Activated CD4-positive, alpha-beta T cell treated with anti-CD3 and anti-CD28 coated beads, Interleukin-2, amount 50 U/mL, for 4 hours (primary cell): ENCODE data around the gene HSD17B3.
"Not testable (repeated sequence)": the region's sequence is repeated elsewhere in the genome, so short reads cannot be mapped to it uniquely, and the experiment has no call there.

ENCODE experiments used
- DNase-seq, 2 experiments: peaks; one replicate each; pipeline ENCODE4 v3.0.0-alpha.2; 2020

The HSD17B3 gene

DNA sequence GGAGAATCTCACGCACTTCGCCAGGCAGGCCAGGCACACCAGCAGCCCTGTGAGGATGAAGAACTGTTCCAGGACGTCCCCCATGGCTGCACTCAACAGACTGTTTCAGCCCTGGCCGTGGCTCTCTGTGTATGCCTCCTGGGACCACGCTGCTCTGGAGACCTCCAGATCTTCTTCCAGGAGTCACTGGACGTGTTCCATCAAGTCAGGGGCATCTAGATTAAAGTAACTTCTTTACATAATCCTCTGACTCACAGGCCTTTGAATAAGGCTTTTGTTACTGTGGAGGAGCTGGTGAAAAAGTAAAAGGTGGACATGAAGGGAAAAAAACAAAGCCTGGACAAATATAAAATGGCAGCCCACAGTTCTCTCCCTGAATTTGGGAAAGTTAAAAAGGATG is at the start of gene HSD17B3:
Gene HSD17B3 (minus strand): TSS at position 156 of the 400 bp plus-strand sequence. CDS start 72 bp downstream, at position 84.
- no peak for DNase-seq

DNA sequence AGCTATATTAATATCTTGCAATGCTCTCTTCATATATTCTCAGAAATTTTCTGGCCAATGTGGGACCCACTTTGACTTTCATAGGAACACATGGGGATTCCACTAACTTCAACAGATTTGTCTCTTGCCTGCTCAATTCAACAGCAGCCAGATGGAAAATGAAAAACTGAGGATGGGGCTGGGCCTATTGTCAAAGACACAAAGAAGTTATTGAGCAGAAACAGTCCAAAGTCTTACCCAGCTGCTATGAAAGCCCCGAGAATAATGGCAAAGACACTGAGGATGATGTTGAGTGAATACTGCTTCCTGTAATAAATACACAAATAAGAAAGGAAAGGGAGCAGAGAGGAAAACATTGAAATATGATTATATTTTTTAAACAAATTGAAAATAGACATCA is 48.9 kb upstream of the HSD17B3 start:
- DNase-seq: no peak

DNA sequence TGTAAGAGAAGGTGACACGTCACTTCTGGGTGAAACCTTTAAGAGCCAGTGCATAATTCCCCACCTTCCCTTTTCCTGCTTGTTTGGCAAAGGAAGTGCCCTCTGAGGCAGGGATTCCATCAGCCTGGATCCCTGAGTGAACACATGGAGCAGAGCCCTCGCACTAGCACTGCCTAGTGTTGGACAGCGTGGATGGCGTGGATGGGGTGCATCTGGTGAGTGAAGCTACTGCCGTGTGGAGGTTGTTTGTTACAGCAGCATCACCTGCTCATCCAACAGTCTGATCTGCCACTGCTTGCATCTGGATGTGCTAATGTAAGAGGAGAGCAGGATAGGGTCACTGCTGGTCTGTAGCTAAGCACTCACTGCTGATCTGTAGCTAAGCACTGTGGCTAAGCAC is 46.3 kb upstream of the HSD17B3 start:
- no peak for DNase-seq

DNA sequence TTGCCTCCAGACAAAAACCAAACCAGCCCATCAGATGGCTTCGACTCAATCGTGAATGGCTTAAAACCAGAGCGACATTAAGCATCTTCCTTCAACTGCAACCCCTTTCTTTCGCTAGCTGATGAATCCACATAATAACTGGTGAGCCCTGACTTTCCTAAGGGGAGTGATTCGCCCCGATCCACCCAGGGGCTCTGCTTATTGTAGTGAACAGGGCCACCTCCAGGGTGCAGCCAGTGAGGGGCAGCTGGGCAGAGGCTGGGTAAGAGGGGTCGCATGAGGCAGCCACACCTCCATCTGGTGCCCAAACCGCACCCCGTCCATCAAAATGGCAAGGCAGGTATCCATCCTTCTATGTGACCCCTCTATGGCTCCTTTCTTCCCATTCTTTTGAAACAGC is 43.6 kb upstream of the HSD17B3 start:
- DNase-seq: no peak

DNA sequence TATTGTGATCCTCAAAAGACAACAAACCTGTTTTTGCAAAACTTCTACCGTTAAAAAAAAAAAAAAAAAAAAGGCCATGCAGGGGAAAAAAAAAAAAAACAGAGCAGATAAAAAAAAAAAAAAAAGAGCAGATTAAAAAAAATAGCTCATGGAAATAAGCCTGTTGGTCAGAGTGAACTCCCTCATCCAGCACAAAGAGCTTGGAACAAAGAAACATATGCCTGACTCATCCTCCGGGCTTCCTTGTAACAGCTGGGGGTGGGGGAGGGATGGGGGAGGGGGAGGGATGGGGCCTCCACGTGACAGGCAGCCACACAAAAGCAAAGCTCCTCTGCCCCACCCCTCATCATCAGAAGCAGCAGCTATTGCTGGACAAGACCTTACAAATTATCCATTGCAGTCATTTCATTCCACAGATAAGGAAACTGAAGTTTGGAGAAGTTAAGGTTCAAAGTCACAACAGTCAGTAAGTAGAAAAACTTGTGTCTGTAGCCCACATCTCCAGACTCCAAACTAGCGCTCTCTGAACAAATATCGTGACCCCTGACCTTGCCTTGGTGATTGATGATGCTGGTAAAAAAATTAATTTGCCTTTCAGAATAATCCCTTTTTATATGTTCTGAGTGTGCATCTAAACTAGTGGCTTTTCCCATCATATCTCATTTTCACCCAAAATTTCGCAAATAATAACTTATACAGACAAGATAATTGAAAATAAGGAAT is 42.6 kb upstream of the HSD17B3 start:
- no peak for DNase-seq

DNA sequence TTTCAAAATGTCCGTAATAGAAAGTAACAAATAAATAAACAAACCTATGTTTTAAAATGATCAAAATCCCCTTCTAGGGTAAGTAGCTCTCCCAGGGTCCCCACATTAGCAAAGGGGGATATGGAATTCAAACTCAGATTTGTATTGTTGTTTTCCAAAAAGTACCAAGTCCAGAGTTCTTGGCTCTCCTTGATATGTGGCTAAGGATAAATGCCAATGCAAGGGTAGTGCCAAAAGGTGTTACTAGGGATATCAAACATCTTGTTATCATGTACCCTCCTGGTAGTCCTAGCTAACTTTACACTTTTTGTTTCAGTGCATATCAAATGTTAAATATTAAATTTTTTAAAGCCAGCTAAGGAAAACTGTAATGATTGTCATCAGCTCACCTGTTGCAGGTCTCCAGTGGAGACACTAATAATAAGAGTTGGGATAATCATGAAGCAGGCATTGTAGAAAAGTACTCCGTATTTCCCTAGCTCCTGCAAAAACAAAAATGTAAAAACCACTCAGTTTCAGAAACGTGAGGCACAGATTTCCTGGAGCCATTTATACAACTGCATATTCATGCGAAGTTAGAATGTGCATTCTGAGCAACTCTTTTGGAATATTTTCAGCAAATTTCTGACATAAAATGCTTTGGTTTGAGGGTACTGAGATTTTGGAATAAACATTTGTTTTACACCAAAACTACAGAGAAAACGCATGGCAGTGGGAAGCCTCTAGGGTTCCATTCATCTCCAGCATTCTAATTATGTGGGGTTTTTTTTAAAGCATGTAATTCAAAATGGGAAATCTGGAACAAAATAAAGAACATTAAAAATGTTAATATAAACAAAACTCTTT is 41.8 kb upstream of the HSD17B3 start:
- DNase-seq: no peak

DNA sequence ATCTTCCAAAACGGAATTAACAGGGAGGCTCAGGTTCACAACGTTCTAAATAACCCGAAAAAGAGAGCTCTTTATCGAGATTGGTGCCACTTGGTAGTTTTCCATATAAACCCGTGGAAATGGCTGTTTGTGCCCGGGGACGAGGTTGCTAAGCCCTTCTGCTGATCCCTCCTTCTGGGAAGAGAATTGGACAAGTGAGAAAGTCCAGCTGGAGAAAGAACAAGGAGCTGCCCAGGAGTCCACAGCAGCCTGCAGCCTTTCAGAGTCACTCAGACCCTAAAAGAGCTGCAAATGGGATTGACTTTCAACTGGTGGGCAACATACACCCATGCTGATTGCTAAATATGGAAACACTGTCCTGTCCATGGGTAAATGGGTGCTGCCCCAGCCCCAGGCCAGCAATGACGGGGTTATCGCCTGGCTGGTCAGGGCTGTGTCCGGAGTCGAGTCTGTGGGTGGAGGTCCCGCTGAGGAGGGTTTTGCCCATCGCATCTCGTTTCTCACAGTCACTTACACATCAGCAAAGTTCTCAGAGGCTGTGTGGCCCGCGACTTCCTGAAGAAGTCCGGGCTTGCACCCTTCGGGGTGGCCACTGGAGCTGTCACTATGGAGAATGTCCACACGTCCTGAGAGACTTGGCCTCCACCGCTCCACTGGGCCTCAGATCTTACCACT is 40.7 kb upstream of the HSD17B3 start:
- DNase-seq: no peak

DNA sequence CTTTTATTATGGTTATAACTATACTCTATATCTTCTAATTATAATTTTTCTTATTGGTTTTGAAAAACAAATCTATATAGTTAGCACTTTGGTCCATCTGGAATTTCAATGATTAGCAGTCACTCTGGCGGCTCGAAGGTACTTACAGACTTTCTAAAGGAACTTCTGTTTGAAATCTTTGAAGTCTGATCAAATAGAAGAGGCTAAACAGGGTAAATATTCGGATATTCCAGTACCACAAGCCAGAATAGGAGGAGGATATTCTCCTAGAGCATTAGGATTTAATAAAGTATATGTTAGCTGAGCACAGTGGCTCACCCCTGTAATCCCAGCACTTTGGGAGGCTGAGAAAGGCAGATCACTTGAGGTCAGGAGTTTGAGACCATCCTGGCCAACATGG is 38.7 kb upstream of the HSD17B3 start:
- no peak for DNase-seq

DNA sequence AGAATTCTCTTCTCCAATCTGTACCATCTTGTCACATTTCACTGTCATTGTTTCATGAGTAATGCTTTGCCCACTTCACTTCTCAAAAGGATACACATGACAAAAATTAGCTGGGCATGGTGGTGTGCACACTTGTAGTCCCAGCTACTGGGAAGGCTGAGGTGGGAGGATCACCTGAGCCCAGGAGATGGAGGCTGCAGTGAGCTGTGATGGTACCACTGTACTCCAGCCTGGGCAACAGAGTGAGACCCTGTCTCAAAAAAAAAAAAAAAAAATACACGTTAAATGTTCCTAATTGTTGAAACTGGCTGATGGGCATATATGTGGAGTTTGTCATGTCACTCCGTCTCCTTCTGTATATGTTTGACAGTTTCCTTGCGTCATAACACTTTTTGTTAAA is 36.3 kb upstream of the HSD17B3 start:
- no peak for DNase-seq

DNA sequence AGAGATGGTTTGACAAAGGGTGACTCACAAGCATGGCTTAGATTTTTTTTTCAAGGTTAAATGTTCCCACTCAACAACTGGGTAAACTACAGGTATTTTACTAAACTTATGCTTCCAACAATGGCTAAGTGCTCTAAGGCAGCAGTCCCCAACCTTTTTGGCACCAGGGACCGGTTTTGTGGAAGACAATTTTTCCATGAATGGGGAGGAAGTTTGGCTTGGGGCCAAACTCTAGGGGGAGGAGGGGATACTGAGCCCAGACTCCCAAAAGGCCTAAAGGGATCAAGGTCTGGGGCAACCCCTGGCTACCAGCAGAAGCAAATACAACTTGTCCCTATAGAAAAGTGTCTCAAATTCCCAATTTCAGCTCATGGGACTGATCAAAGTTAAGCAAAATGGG is 32.0 kb upstream of the HSD17B3 start:
- no peak for DNase-seq

DNA sequence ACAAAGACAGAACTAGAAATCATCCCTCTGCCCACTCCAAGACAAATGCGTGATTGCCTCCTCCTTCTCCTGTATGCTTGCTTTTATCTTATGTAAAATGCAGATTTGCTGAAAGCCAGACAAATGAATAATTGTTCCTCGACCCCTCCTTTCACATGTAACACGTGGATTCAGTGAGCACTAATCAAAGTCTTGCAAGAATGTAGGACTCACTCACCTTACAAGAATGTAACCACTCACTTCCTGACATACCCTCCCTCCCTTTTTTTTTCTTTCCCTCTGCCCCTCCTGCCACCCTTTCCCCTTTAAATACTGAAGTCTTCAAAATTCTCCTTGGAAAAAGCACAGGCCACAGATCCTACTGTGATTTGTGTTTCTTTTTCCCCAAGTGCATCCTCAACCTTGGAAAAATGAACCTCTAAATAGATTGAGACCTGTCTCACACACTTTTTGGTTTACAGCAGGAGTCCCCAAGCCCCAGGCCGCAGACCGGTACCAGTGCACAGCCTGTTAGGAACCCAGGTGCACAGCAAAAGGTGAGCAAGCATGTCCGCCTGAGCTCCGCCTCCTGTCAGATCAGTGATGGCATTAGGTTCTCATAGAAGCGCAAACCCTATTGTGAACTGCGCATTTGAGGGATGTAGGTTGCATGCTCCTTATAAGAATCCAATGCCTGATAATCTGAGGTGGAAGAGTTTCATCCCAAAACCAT is 29.4 kb upstream of the HSD17B3 start:
- no peak for DNase-seq

DNA sequence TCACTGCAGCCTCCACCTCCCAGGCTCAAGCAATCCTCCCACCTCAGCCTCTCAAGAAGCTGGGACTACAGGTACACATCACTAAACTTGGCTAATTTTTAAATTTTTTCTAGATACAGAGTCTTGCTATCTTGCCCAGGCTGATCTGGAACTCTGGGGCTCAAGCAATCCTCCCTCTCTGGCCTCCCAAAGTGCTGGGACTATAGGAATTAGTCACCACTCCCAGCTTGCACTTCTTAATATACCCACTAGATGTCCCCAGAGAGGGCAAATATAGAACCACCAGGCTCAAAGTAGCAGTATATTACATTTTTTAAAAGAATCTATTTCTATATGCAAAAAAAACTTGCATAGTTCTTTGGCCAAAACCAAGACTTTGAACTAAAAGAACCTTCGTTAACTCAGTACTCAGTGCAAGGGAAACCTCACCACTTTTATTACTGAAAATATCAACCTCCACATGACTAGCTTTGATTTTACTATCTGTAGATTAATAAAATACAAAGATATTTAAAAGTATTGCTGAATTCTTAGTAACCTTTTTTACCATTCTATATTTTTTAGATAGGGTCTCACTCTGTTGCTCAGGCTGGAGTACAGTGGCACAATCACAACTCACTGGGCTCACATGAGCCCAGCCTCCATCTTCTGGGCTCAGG is 25.8 kb upstream of the HSD17B3 start:
- DNase-seq: peak; percentile 19 to 23

DNA sequence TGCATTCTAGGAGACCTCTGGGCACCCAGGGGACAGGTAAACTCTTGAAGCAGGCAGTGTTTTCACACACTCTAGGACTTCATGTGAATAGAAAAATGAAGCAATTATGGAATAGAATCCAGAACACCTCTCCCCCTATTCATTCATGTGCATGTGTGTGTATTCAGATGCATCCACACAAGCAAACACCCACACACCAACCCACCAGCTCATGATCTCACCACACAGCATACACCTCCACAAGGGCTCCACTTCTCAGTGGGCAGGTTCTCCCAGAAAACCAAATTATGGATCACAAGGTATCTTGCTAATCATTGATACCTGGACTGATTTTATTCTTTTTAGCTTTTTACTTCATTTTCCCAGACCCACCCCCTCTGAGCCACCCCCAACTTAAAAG is 21.2 kb upstream of the HSD17B3 start:
- DNase-seq: no peak

DNA sequence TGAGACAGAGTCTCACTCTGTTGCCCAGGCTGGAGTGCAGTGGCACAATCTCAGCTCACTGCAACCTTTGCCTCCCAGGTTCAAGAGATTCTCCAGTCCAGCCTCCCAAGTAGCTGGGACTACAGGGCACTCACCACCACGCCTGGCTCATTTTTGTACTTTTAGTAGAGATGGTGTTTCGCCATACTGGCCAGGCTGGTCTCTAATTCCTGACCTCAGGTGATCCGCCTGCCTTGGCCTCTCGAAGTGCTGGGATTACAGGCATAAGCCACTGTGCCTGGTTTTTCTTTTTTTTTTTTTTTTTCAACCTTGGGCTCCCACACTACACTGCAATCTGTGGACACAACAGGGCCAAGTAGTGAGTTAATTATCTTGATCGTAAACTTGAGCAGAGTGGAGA is 20.8 kb upstream of the HSD17B3 start:
- DNase-seq: not testable (repeated sequence)

DNA sequence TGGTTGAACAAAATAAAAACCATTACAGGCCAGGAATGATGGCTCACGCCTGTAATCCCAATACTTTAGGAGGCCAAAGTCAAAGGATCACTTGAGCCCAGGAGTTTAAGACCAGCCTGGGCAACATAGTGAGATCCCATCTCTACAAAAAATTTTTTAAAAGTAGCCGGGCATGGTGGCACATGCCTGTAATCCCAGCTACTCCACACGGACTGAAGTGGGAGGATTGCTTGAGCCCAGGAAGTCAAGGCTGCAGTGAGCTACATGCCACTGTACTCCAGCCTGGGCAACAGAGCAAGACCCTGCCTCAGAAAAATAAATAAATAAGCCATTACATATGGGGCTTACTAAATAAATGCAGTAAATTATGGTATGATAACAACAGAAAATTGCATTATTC is 20.2 kb upstream of the HSD17B3 start:
- DNase-seq: not testable (repeated sequence)

DNA sequence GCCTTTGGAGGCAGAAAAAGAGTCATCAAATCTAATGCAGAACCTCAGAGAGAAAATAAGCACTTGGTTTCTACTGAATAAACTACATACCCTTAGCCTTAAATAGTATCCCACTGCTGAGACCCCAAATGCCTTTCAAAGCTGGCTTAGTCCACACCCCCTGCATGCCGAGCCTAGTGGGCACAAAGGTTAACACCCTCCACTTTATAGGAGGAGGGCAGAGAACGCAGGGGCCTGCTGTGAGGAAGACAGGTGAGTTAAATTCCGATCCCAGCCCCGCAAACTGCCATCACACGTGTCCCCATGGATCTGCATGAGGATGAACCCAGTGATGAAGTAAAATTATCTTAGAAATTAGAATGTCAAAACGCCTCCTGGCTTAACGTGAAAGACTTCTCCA is 19.5 kb upstream of the HSD17B3 start:
- no peak for DNase-seq

DNA sequence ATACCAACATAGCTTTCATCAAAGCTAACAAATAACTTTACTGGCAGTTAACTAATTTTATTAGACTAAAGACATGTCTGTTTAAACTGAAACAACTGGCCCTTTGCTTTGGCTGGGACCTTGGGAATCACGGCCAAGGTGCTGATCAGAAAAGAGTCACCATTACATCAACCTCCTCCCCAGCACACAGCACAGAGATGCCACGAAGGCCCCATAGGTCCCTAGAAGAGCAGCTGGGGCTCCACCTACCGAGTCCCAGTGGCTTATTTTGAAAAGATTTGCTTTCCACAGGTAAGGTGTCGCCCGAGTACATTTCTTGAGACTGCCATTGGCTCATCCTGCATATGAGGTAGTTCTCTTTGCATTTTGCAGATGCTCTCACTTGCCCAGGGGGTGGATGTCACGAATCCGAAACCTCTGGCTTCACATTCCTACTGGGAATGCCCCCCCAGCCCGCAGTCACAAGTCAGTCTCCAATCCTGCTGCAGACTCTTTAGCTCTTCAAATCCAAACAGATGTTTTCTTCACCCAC is 18.8 kb upstream of the HSD17B3 start:
- DNase-seq: no peak

DNA sequence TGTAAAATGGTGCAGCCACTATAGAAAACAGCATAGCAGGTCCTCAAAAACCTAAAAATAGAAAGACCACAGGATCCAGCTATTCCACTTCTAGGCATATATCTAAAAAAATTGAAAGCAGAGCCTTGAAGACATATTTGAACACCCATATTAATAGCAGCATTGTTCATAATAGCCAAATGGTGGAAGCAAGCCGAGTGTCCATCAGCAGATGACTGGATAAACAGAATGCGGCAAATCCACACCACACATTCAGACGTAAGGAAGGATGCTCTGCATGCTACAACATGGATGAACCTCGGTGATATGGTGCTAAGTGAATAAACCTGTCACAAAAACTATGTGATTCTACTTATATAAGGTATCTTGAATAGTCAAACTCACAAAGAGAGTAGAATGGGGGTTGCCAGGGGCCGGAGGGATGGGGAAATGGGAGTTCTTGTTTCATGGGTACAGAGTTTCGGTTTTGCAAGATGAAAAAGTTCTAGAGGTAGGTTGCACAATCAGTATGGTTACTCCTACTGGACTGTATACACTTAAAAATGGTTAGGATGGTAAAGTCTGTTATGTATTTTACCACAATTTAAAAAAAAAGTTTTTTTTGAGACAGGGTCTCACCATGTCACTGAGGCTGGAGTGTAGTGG is 17.1 kb upstream of the HSD17B3 start:
- no peak for DNase-seq

DNA sequence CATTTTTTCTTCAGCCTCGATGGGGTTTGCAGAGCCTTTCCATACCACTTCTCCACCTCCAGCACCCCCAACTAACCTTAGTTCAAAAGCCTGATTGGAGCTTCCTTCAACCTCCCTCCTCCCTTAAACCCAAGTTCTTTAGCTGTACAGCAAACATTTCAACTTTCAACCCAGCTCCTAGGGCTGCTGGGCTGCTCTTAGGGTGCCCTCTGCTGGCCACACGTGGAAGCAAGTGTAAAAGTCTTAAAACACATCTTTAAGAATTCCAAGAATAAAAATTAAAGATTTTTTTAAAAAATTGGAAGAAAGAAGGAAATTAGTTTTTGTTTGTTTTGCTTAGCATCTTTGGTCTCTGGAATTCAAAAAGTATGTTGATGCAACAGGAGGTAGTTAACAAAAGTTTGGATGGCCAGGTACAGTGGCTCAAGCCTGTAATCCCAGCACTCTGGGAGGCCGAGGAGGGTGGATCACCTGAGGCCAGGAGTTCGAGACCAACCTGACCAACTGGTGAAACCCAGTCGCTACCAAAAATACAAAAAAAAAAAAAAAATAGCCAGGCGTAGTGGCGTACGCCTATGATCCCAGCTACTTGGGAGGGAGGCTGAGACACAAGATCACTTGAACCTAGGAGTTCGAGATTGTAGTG is 15.5 kb upstream of the HSD17B3 start:
- DNase-seq: no peak

DNA sequence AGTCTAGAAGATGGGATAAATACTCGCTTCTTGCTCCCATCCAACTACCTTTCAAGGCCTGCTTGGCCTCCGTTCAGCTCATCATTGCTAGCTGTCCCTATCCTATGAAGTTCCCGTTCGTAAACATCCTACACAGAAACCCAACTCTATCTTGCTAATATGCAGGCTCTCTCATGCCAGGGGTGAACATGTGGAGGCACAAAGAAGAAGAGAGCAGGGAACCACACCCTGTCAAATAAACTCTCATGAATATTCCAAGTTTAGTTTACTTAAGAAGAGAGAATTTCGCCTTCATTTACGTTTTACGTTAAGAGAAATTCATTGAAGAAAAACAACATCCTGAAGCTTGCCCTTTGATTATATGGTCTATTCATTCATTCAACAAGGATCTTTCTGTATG is 7.9 kb upstream of the HSD17B3 start:
- no peak for DNase-seq

DNA sequence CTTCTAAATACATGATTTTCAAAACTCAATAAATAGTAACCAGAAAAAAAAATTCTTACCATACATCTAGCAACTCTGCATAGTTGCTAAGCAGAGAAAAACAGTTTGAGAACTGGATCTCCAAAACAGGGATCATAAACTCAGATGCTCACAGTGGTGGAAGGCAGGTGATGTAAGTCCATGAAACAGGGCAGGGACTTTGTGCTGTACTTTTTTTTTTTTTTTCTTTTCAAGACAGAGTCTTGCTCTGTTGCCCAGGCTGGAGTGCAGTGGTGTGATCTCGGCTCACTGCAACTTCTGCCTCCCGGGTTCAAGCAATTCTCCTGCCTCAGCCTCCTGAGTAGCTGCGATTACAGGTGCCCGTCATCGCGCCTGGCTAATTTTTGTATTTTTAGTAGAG is 5.0 kb upstream of the HSD17B3 start:
- not testable (repeated sequence) for DNase-seq
